ENCODE results near the gene CLSTN2. TPM values are rescaled to one million over a fixed set of nuclear protein-coding genes. Genes with fewer than 3 reads are reported as not detected.

CLSTN2 gene
- total and polyA plus RNA-seq, 8 donors: 0.31 to 1.1 (median 0.61) TPM

GRCh38 chr3:140160553-140160952, 225.6 kb downstream of the CLSTN2 start:
- no peaks in the 10 kb centered on the region for H3K36me3 ChIP-seq
- ATAC-seq: no peak
- no peaks in the 10 kb centered on the region for H3K4me1 ChIP-seq
- H3K27ac ChIP-seq: no peak overlapping the region
- TF ChIP-seq CTCF (IDR thresholded peaks at IDR 0.05): no peak
- H3K27me3 ChIP-seq: no peaks in the 10 kb centered on the region
- no peak for DNase-seq
- no peak overlapping the region for H3K4me3 ChIP-seq
- intact Hi-C loops (cut with DNase I): no loop called here
- H3K9me3 ChIP-seq: no peaks in the 10 kb centered on the region

- Histone ChIP-seq H3K9me3 (no peaks in the 10 kb centered on the region), H3K4me1 (no peaks in the 10 kb centered on the region), H3K27me3 (no peaks in the 10 kb centered on the region), H3K27ac (no peak overlapping the region), H3K36me3 (no peaks in the 10 kb centered on the region), H3K4me3 (no peak overlapping the region)
- DNase-seq (no peak), ATAC-seq (no peak)
- no peak for TF ChIP-seq CTCF (IDR thresholded peaks at IDR 0.05)
- intact Hi-C loops (cut with DNase I): no loop called here
These were observed 227.6 kb downstream of the CLSTN2 start for GRCh38 chr3:140162551-140162950.

DNA sequence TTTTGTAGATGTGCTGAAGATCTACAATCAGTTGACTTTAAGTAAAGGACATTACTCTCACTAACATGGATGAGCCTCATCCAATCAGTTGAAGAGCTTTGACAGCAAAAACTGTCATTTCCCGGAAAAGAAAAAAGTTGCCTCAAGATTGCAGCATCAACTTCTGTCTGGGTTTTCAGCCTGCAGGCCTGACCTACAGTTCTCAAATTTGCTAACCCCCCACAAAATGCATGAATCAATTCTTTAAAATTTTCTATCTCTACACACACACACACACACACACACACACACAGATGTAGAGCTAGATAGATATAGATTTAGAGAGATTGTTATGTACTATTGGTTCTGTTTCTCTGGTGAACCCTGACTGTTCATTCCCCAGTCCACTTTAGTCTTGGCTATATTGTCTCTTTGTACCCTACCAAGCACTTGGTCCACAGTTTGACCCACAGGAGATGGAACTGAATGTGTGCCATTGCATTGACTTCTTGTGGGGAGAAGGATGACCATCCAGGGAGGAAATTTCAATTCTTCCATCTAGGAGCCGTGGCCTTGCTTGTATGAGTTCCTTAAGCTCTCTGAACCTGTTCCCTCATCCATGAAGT, 228.3 kb downstream of the CLSTN2 start:
- TF ChIP-seq CTCF (IDR thresholded peaks at IDR 0.05): no peak
- no peaks in the 10 kb centered on the region for H3K36me3 ChIP-seq
- no peak overlapping the region for H3K4me3 ChIP-seq
- no peaks in the 10 kb centered on the region for H3K4me1 ChIP-seq
- ATAC-seq (no peak), DNase-seq (no peak)
- H3K27me3 ChIP-seq: no peaks in the 10 kb centered on the region
- no peaks in the 10 kb centered on the region for H3K9me3 ChIP-seq
- H3K27ac ChIP-seq: no peak overlapping the region
- intact Hi-C loops (cut with DNase I): no loop called here

- Histone ChIP-seq H3K9me3 (peaks cover 0 to under 1% of the 10 kb centered on the region in 2 donors), H3K27me3 (no peaks in the 10 kb centered on the region), H3K36me3 (no peaks in the 10 kb centered on the region), H3K27ac (no peak overlapping the region), H3K4me3 (no peak overlapping the region), H3K4me1 (no peaks in the 10 kb centered on the region)
- intact Hi-C loops (cut with DNase I): no loop called here
- DNase-seq (no peak), ATAC-seq (no peak)
- TF ChIP-seq CTCF (IDR thresholded peaks at IDR 0.05): no peak
These were observed 229.2 kb downstream of the CLSTN2 start for GRCh38 chr3:140164156-140164555.

- no peak for TF ChIP-seq CTCF (IDR thresholded peaks at IDR 0.05)
- ATAC-seq: no peak
These were observed 230.1 kb downstream of the CLSTN2 start for GRCh38 chr3:140164922-140165590.

More at GRCh38 chr3:140164922-140165590, 230.1 kb downstream of the CLSTN2 start:
- Histone ChIP-seq H3K4me3 (no peak overlapping the region), H3K27ac (no peak overlapping the region), H3K4me1 (no peaks in the 10 kb centered on the region), H3K9me3 (peaks cover 0 to 3% of the 10 kb centered on the region in 2 donors), H3K36me3 (no peaks in the 10 kb centered on the region), H3K27me3 (no peaks in the 10 kb centered on the region)
- intact Hi-C loops (cut with DNase I): no loop called here
- DNase-seq: no peak
